ENCODE results near the gene UCN. TPM values are rescaled to one million over a fixed set of nuclear protein-coding genes. Genes with fewer than 3 reads are reported as not detected.

UCN gene
- total RNA-seq, 1 experiment from 2014 or later, result 1.5 TPM

- Histone ChIP-seq H3K14ac (ENCODE audit: insufficient read depth, low read length) (no peak overlapping the region), H2AK5ac (ENCODE audit: insufficient read length, low read length) (no peak overlapping the region), H3K9ac (ENCODE audit: extremely low read depth, insufficient read length, low read length) (no peak overlapping the region), H3K4me1 (ENCODE audit: insufficient read depth, low read length) (peaks cover 2% of the 10 kb centered on the region; the same call in 1 of the 2 replicates), H3K56ac (ENCODE audit: insufficient read length, low read depth, low read length) (no peak overlapping the region), H2BK120ac (ENCODE audit: low read depth, low read length, poor library complexity, severe bottlenecking) (no peak overlapping the region), H4K91ac (ENCODE audit: insufficient read length, low read depth, low read length) (no peak overlapping the region), H2BK5ac (ENCODE audit: insufficient read length, low read length) (no peak overlapping the region), H3K27me3 (ENCODE audit: insufficient read depth, low read length) (no peaks in the 10 kb centered on the region), H3K23ac (ENCODE audit: insufficient read length, low read depth, low read length) (no peak overlapping the region), H3K79me1 (ENCODE audit: insufficient read depth, low read depth, low read length, poor library complexity, severe bottlenecking) (peaks cover 4% of the 10 kb centered on the region), H3K79me2 (ENCODE audit: insufficient read depth, low read length) (peaks cover 37% of the 10 kb centered on the region; the same call in 1 of the 2 replicates), H2AFZ (ENCODE audit: low read length) (no peak overlapping the region), H3K4ac (ENCODE audit: low read depth, low read length) (no peak overlapping the region), H2BK20ac (ENCODE audit: low read depth, low read length, poor library complexity, severe bottlenecking) (no peak overlapping the region), H4K20me1 (ENCODE audit: control insufficient read depth, insufficient read depth, insufficient read length) (peaks cover 4% of the 10 kb centered on the region), H4K8ac (replicated peaks; ENCODE audit: insufficient read length, low read depth, low read length) (no peak overlapping the region), H4K5ac (ENCODE audit: insufficient read length, low read depth, low read length) (no peak overlapping the region), H3T11ph (ENCODE audit: low read length) (no peak overlapping the region), H2BK15ac (ENCODE audit: low read depth, low read length) (no peak overlapping the region), H3K23me2 (ENCODE audit: insufficient read length, low read depth, low read length, poor library complexity, severe bottlenecking) (no peaks in the 10 kb centered on the region), H3K4me2 (ENCODE audit: insufficient read depth, insufficient read length, low read length) (no peak overlapping the region), H3K18ac (ENCODE audit: insufficient read length, low read depth, low read length) (no peak overlapping the region), H3K27ac (ENCODE audit: insufficient read length, low read depth, low read length) (no peak overlapping the region), H3K9me3 (ENCODE audit: control insufficient read depth, low read depth, low read length) (no peaks in the 10 kb centered on the region), H2BK12ac (ENCODE audit: insufficient read length, low read depth, low read length) (no peak overlapping the region)
- peaks cover 12 to 16% of the 10 kb centered on the region in 2 experiments for H3K9me3 Mint-ChIP-seq
- peaks cover 16 to 43% of the 10 kb centered on the region in 2 experiments for H3K4me1 Mint-ChIP-seq
- no peak overlapping the region for H3K27ac Mint-ChIP-seq
- no peaks in the 10 kb centered on the region for H3K27me3 Mint-ChIP-seq (ENCODE audit: low read depth)
- H3K36me3 Mint-ChIP-seq (ENCODE audit: insufficient read depth in 1 of 3, low read depth in 3 of 3), result peaks cover 15 to 25% (median 22%) of the 10 kb centered on the region in 3 experiments
- no peak for DNase-seq
- WGBS (ENCODE audit: extremely low coverage, insufficient read length, low lambda C conversion rate), result no CpG with 5 or more reads among the region's 7 CpGs
- H3K4me3 Mint-ChIP-seq, result peak overlapping the region; percentile 39 to 97; a peak in 4 of 5 replicates
- TF ChIP-seq CTCF (conservative IDR thresholded peaks at IDR 0.05), result no peak
These were observed 46.3 kb upstream of the UCN start for GRCh38 chr2:27354597-27354927.

Measured in H9 (cell line).